Endothelial cell of umbilical vein (primary cell): ENCODE results near the gene IFI35.

Experiments used
- CTCF ChIP-seq, 2 donors: IDR thresholded peaks; 1 replicate in 1 of 2; 2 replicates in 1 of 2; pipeline ENCODE4 v1.5.1; 2011; ENCODE audit warnings: low read length in 2 of 2, mild to moderate bottlenecking in 2 of 2, moderate library complexity in 2 of 2, control low read depth in 1 of 2, inconsistent platforms in 1 of 2, low read depth in 1 of 2; ENCODE audit not compliant: insufficient read depth in 1 of 2; ENCODE audit errors: extremely low read depth in 1 of 2
- EZH2 ChIP-seq: IDR thresholded peaks from 2 replicates; pipeline ENCODE4 v1.6.1; 2012; ENCODE audit warnings: borderline replicate concordance, low read depth, mild to moderate bottlenecking, moderate library complexity, low read length, inconsistent platforms; ENCODE audit not compliant: severe bottlenecking

- peak; percentile 68 to 77 for TF ChIP-seq CTCF (IDR thresholded peaks at IDR 0.05; ENCODE audit: extremely low read depth in 1 of 2, insufficient read depth in 1 of 2, low read depth in 1 of 2, low read length in 2 of 2)
- no peak for TF ChIP-seq EZH2
These were observed 8.3 kb upstream of the IFI35 start, which contains the start of gene RPL27 for GRCh38 chr17:42997984-42998938.
